ENCODE results near the gene GOLPH3L. TPM values are rescaled to one million over a fixed set of nuclear protein-coding genes. Genes with fewer than 3 reads are reported as not detected.
"Not testable (repeated sequence)": the region's sequence is repeated elsewhere in the genome, so short reads cannot be mapped to it uniquely, and the experiment has no call there.

GOLPH3L gene
- total RNA-seq, 1 donor from 2014 or later, result 17.1 TPM

DNA sequence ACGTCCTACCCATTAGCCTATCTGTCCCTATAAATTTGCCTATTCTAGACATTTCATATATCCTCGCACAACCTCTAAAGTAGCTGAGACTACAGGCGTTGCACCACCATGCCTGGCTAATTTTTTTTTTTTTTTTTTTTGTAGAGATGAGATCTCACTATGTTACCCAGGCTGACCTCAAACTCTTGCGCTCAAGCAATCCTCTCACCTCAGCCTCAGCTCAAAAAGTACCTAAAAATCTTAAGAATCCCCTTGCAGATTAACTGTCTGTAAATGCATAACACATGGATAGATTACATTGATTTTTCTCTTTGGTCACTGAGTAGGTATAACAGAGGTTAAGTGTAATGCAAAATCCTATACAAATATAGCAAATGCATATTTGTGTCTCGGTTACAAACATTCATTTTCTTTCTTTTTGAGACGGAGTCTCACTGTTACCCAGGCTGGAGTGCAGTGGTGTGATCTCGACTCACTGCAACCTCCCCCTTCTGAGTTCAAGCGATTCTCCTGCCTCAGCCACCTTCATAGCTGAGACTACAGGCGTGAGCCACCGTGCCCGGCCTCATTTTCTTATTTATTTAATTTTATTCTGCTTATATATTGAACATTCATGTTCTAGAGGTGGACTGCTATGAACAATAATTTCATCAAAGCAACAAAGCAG is 21.4 kb upstream of the GOLPH3L start:
- no peak overlapping the region for H3K4me3 Mint-ChIP-seq (ENCODE audit: unreplicated experiment)
- H3K9me3 Mint-ChIP-seq (ENCODE audit: low read depth), result peaks cover 5% of the 10 kb centered on the region
- H3K27me3 Mint-ChIP-seq (ENCODE audit: low read depth), result no peaks in the 10 kb centered on the region
- H3K27ac Mint-ChIP-seq (ENCODE audit: unreplicated experiment), result no peak overlapping the region
- H3K4me1 Mint-ChIP-seq (ENCODE audit: low read depth), result no peaks in the 10 kb centered on the region
- H3K36me3 Mint-ChIP-seq (ENCODE audit: low read depth), result no peaks in the 10 kb centered on the region
- DNase-seq (ENCODE audit: low spot score), result no peak
- TF ChIP-seq CTCF (IDR thresholded peaks at IDR 0.05), result no peak

DNA sequence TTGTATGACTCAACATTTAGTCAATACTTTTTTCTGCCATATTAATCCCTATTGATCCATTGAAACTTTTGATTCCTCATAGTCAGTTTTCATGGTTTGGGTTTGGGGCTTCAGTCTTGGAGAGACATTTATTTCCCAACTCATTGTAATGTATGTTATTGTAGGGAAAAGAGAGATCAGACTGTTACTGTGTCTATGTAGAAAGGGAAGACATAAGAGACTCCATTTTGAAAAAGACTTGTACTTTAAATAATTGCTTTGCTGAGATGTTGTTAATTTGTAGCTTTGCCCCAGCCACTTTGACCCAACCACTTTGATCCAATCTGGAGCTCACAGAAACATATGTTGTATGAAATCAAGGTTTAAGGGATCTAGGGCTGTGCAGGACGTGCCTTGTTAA is 12.1 kb upstream of the GOLPH3L start:
- H3K27ac Mint-ChIP-seq (ENCODE audit: unreplicated experiment); DNase-seq (ENCODE audit: low spot score); H3K9me3 Mint-ChIP-seq (ENCODE audit: low read depth); H3K4me3 Mint-ChIP-seq (ENCODE audit: unreplicated experiment); H3K27me3 Mint-ChIP-seq (ENCODE audit: low read depth); H3K4me1 Mint-ChIP-seq (ENCODE audit: low read depth); H3K36me3 Mint-ChIP-seq (ENCODE audit: low read depth): not testable (repeated sequence)

DNA sequence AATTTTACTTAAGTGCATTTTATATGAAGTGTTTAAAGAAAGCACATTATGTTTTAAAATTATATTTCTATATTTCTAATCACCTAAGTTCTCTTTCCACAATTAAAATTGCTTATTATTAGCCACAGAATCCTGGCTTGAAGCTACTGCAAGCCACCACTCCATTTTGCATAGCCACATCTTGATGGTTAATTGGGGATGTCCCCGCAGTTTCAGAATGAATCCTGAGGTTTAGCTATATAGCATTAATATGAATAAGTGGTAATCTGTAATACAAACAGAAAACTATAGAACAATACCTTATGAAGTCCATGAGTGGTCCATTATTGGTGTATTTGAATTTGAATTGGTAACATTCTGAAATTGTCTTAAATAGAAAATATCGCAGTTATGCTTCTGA is 11.6 kb upstream of the GOLPH3L start:
- DNase-seq (ENCODE audit: low spot score), result no peak
- no peak overlapping the region for H3K27ac Mint-ChIP-seq (ENCODE audit: unreplicated experiment)
- peaks cover 3% of the 10 kb centered on the region for H3K27me3 Mint-ChIP-seq (ENCODE audit: low read depth)
- no peak overlapping the region for H3K4me3 Mint-ChIP-seq (ENCODE audit: unreplicated experiment)
- no peak for TF ChIP-seq CTCF (IDR thresholded peaks at IDR 0.05)
- H3K9me3 Mint-ChIP-seq (ENCODE audit: low read depth), result no peaks in the 10 kb centered on the region
- no peaks in the 10 kb centered on the region for H3K4me1 Mint-ChIP-seq (ENCODE audit: low read depth)
- no peaks in the 10 kb centered on the region for H3K36me3 Mint-ChIP-seq (ENCODE audit: low read depth)

GRCh38 chr1:150706091-150706490 is 9.1 kb upstream of the GOLPH3L start:
- H3K36me3 Mint-ChIP-seq (ENCODE audit: low read depth), result no peaks in the 10 kb centered on the region
- no peak overlapping the region for H3K27ac Mint-ChIP-seq (ENCODE audit: unreplicated experiment)
- peaks cover 14% of the 10 kb centered on the region for H3K27me3 Mint-ChIP-seq (ENCODE audit: low read depth)
- H3K4me3 Mint-ChIP-seq (ENCODE audit: unreplicated experiment), result no peak overlapping the region
- H3K9me3 Mint-ChIP-seq (ENCODE audit: low read depth), result no peaks in the 10 kb centered on the region
- no peak for TF ChIP-seq CTCF (IDR thresholded peaks at IDR 0.05)
- DNase-seq (ENCODE audit: low spot score), result no peak
- H3K4me1 Mint-ChIP-seq (ENCODE audit: low read depth), result no peaks in the 10 kb centered on the region

GRCh38 chr1:150703427-150703826 is 6.5 kb upstream of the GOLPH3L start:
- no peak for DNase-seq (ENCODE audit: low spot score)
- no peaks in the 10 kb centered on the region for H3K4me1 Mint-ChIP-seq (ENCODE audit: low read depth)
- no peaks in the 10 kb centered on the region for H3K36me3 Mint-ChIP-seq (ENCODE audit: low read depth)
- no peak for TF ChIP-seq CTCF (IDR thresholded peaks at IDR 0.05)
- no peak overlapping the region for H3K27ac Mint-ChIP-seq (ENCODE audit: unreplicated experiment)
- peaks cover 20% of the 10 kb centered on the region for H3K27me3 Mint-ChIP-seq (ENCODE audit: low read depth)
- H3K9me3 Mint-ChIP-seq (ENCODE audit: low read depth), result no peaks in the 10 kb centered on the region
- H3K4me3 Mint-ChIP-seq (ENCODE audit: unreplicated experiment), result no peak overlapping the region

- H3K4me1 Mint-ChIP-seq (ENCODE audit: low read depth), result peaks cover 20% of the 10 kb centered on the region
- peak overlapping the region; percentile 92 for H3K27ac Mint-ChIP-seq (ENCODE audit: unreplicated experiment)
- no peaks in the 10 kb centered on the region for H3K9me3 Mint-ChIP-seq (ENCODE audit: low read depth)
These were observed 364 bp downstream of the GOLPH3L start for GRCh38 chr1:150696590-150696989.

More at GRCh38 chr1:150696590-150696989, 364 bp downstream of the GOLPH3L start:
- H3K4me3 Mint-ChIP-seq (ENCODE audit: unreplicated experiment), result peak overlapping the region; percentile 88
- peaks cover 7% of the 10 kb centered on the region for H3K36me3 Mint-ChIP-seq (ENCODE audit: low read depth)
- no peak for TF ChIP-seq CTCF (IDR thresholded peaks at IDR 0.05)
- no peak for DNase-seq (ENCODE audit: low spot score)
- H3K27me3 Mint-ChIP-seq (ENCODE audit: low read depth), result peaks cover 9% of the 10 kb centered on the region
